Superior temporal gyrus (tissue), 1 donor: ENCODE data around the gene LRP1B.

Source experiments
- DNase-seq: peaks from one replicate; pipeline ENCODE4 v3.0.0-alpha.2; 2016; ENCODE audit errors: extremely low spot score

The LRP1B gene

DNA sequence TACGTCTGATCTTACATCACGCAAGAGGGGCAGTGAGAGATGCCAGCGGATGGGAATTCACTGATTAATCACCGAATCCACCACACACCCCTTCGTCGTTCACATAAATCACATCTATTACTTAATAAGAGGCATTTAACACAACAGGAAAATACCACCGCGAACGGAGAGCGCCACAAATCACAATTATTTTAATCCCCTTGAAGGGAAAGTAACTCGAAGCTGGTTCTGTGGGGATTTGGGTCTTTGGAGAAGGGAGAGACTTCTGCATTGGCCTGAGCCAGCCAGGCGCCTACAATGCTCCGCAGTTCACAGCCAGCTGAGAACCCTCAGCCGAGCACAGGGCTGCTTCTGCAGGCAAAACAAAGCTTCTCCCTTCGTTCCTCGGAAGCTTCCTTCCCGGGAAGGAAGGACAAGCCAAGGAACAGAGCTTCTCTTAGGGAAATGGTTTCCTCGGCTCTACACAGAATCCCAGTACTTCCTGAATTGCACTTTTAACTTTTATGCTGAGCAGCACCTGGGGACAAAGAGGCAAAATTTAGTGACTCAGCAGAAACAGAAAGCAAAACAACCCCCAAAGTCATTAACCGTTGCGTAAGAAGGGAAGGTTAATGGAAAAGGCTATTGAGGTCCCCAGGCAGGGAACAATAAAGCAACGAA is at the start of gene LRP1B:
Gene LRP1B (minus strand): TSS at position 7 of the 660 bp plus-strand sequence. CDS start 287 bp downstream, outside the sequence.
- DNase-seq: peak; percentile 71

DNA sequence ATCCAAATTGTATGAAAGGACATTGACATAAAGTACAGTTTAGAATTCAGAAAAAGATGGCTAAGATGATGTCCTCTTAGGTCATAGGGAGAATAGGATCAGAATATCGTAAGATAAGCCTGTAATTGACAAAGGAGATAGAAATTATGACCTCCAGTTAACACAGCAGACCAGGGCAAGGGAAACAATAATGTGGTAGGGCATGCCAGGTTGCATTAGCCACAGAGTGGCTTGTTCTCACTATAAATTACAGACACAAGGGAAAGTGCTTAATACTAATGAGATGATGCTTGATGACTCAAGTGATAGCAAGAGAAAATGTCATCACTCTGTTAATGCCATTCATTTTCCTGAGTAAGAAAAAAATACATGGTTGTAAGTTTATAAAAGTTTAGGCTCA is 48.9 kb upstream of the LRP1B start:
- no peak for DNase-seq

DNA sequence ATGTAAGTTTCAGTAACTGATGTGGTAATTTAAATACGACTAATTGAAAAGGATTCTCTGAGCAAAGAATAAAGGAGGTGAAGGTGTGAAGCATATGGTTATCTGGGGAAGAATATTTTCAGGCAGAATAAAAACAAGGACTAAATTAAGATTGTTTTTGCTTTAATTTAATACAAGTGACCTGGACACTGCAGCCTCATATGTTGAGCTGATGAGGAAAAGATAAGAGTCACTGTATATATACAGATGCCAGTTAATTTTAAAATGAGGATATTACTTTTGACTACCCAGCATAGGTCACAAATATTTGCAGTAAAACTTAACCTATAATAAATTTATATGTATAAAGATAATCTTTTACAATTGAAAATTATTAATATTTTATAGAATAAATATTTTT is 47.8 kb upstream of the LRP1B start:
- DNase-seq: no peak

GRCh38 chr2:142176941-142177340 is 46.1 kb upstream of the LRP1B start:
- DNase-seq: no peak

GRCh38 chr2:142175813-142176338 is 45.1 kb upstream of the LRP1B start:
- DNase-seq: no peak

DNA sequence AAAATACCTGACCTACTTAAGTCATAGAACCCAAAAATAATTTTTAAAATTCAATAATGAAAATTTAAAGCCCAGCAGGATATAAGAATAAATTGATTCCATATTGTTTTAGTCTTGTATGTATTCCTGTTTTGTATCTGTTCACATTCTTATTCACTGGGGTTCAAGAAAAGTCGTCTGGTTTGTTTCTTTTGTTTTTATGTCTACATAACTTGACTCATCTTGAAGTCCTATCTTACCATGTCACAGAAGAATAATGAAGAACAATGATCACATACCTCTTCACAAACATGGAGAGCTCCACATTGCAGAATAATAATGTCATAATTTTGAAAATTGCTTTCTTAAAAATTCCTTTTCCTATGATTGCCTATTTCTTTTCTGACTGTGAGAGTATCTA is 43.4 kb upstream of the LRP1B start:
- no peak for DNase-seq

DNA sequence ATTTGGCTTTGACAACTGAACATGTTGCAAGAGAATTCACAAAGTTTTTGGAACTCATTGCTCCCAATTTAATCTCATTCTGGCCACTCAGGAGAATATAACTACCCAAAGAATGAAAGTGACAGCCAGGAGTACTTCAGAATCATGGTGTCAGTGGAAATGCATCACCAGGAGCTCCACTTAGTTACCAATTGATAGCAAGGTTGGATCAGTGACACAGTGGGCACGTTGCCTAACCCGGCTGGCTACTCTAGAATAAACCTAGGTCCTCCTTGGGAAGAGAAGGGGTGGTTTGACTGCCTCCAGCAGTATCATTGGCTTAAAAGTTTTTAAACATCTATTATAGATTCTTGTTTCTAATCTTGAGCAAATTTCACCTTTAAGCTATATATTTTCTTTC is 40.0 kb upstream of the LRP1B start:
- DNase-seq: no peak

DNA sequence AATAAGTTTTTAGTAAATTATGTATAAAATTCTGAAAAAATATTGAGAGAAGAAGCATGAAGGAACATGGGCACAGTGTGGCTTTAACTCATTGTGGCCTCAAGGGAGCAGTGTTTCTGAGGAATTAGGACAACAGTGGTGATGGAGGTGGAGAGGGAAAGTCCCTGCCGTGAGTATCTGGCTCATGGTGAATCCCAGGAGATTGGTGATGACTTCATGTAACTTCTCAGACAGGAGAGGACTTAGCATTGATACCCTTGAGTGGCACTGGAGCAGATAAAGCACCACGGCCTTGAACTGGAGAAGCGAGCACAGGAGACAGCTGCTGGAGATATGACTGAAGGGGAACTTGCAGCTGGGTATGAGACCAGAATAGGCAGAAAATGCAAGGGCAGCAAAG is 35.0 kb upstream of the LRP1B start:
- DNase-seq: no peak

DNA sequence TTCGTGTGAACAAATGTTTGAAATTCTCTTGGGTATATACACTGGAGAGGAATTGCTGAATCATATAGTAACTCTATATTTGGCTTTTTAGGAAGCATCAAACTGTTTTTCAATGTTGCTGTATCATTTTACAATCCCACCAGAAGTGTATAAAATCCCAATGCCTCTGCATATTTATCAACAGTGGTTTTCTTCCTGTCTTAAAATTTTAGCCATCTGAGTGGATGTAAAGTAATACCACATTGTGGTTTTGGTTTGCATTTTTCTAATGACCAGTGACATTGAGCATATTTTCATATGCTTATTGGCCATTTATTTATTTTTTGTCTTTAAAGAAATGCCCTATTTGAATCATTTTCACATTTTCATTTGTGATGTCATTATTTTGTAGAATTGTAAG is 22.8 kb upstream of the LRP1B start:
- no peak for DNase-seq

- no peak for DNase-seq
These were observed 19.6 kb upstream of the LRP1B start for GRCh38 chr2:142150453-142150852.

GRCh38 chr2:142144547-142144946 is 13.7 kb upstream of the LRP1B start:
- DNase-seq: no peak

DNA sequence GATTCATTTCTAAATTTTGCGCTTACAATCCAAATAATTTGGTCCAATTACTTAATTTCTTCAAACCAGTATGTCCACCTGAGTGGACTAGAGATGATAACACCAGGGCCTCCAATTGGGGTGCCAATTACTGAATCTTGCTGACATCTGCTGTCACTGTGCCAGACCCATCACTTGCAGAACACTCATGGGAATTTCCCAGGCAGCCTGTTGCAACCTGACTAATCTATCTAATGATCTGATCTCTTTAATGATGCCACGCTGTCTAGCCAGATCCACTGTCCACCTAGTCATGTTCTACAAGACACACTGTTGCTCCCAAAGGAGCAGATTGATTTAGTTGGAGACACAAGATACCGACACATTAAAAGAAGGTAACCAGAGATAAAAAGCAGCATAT is 11.8 kb upstream of the LRP1B start:
- no peak for DNase-seq

- DNase-seq: peak; percentile 90
These were observed 9.6 kb upstream of the LRP1B start for GRCh38 chr2:142140434-142140845.

DNA sequence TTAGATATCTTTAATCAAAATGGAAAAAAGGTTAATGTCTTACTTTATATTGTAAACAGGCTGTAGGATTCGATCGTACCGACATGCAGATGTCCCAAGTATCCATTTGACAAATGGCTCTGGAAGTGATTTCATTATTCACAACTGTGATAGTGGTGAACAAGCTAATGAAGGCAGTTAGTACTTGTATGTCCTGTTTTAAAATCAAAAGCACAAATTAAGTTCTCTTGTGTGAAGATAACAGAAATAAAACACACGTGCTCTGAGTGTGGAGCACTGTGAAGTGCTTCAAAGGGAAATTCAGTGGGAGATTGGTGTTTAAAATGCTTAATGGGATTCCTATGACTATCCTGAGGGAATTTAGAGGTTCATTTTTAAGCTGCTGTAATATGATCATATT is 8.6 kb upstream of the LRP1B start:
- DNase-seq: peak; percentile 11

DNA sequence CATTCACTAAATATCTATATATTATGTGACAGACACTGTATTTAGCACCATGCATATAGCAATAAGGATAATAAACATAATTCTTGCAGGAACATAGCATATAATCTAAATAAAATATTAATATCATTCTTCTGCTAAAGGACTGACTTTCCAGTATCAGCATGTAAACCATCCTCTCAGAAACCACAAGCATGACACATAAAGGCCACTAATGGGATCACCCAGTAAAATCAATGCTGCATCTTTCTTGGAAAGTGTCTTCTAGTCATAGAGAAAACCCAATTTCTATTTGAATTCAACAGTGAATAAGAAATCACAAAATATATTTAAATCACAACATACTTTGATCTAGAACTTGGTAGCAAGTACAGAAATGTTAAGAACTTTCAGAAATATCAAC is 5.8 kb upstream of the LRP1B start:
- DNase-seq: no peak

DNA sequence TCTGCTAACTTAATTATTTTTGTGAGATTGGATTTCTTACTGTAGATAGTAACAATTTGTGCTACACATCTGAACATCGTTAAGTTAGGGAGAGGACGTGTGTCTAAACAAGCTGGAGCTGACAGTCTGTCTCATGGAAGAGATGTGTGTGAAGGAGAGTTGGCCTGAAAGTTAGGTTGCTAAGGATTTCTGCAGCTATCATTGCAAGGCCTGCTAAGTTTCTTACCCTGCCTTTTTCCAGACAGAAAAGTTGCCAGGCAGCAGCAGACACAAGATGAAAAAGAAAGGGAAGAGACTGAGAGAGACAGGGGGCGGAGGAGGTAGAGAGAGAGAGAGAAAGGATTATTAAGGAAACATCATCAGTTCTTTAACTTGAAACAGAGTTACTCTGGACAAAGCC is 4.1 kb upstream of the LRP1B start:
- no peak for DNase-seq

DNA sequence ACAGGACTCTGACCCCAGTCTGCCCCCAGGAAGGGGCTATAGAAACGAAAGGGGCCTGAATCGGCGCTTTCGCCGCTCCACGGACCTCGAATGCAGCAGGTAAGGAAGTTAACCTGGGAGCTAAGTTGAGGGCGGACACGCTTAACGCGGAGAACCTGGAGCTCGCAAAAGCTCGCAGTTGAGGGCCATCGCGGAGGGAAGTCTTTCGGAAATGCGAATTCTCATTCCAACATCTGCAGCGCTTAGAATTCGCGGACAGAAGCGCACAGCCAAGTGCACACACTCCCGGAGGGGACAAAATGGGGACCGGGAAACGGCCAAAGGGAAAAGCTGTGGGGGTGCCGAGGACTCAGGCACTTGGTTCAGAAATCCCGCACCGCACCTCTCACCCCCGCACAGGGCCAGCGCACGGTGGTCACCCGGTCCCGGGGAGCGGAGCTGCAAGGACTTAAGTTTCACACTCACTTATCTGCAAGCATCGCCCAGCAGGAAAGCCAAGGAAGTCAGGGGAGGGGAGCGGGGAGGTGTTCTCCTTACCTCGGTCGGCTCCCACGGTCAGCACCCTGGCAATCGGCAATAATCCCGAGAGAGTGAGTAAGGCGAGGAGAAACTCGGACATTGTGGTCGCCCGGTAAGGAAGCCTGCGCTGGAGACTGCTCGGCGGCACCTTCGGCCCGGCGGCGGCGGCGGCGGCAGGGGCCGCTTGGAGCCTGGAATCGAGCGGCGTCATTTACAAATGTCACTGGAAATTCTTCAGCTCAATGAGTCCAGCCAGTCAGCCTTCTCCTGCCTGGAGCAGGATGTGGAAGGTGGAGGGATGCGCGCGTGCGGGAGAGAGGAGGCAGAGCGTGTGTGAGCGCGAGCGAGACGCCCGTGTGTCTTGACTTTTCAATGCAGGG is 456 bp downstream of the LRP1B start:
- no peak for DNase-seq

DNA sequence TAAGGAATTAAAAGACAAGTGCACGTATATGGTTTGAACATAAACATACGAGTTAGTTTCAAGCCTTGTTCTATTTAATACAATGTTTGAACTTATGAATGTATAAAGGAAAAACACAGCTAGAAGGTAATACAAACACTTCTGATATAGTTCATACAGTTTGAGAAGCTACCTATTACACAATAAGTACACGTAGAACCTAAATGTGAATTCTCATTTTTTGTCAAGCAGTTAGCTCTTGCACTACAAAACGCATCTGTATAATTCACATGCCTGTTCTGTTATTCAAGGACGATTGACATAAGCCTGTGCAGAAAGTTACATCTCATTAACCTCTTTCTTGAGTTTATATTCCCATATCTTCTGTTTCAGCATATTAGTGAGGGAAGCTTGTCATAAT is 2.7 kb downstream of the LRP1B start:
- no peak for DNase-seq

DNA sequence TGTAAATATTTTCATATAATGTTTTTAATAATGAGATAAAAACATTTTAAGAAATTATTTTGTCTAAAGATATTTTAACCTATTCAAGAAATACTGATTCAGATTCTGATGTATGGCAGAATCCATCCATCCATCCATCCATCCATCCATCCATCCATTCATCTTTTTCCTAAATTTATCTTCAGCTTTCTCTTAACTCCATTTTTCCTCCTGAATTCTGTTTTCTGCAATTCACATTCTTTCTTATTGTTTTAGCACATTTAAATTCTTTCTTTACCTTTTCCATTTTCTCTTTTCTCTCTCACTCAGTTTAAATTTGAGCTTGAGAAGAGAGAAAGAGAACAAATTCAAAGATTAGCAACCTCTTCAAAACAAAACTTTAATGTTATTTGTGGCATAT is 3.6 kb downstream of the LRP1B start:
- DNase-seq: no peak

GRCh38 chr2:142124706-142125105 is 6.1 kb downstream of the LRP1B start:
- no peak for DNase-seq

DNA sequence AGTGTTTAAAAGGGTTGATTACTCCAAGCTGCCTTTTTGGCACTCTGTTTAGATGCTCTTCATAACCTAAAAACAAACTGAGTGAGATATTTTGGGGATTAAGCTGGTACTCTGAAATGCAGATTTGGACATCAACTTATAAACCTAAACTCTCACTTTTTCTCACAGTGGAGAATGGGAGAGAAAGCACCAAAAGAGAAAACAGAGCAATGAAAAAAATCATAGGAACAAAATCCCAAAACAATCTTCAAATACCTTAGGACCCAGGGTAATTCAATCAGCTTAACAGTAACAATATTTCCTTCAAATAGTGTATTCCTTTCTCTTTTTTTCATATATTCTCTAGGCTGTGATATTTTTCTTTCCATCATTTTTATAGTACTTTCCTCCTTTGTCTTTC is 11.5 kb downstream of the LRP1B start:
- no peak for DNase-seq

DNA sequence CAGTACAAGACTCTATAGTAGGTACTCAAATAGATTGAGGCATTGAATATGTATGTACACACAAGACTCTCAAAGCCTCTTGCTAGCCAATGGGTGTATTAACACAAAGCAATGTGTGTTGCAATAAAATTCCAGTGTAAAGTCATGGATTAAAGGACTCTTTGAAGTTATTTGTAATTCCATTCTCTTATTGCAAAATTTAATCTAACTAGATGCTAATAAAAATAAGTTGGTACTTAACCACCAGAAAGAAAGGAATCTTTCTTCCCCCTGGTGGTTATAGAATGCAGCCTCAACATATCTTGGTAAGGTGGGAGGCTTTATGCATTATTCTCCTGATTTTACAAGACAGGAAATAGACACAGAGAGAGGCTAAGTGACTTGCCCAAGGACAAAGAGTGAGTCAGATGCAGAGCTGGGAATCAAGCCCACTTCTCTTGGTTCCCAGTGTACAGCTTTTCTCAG is 18.0 kb downstream of the LRP1B start:
- no peak for DNase-seq
